ENCODE data around the gene KCNA10. TPM values are rescaled to one million over a fixed set of nuclear protein-coding genes. Genes with fewer than 3 reads are reported as not detected.

KCNA10 gene
- total and polyA plus RNA-seq, 2 donors (not counting 3 experiments of a cell fraction or from before 2014, with no cell fraction given): not detected

DNA sequence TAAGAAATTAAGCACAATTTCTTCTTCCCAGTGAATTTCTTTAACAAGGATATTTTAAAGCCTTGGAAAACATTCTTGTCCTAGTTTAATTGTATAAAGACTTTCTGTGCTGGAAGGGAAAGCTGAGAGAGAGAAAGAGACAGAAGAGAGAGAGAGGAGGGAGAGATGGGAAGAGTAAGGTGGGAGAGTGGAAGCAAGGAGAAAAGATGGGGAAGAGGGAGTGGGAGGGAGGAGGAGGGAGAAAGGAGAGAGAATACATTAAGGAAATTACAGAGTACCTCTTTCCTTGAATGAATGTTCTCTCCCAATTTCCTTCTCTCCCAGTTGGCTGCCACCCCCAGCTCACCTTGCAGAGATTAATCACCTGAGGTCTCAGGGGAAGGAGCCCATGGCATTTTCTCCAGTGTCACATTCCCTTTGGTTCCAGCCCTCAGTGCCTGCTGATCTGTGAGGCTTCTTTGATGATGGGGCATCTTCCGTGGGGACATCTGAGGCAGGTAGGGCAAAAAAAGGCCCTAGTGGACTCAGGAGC is 32.4 kb upstream of the KCNA10 start:
- dilution Hi-C loops (cut with MboI; ENCODE audit: extremely low pct_ligation_motif_present, low sequenced_read_pairs): no loop called here
- H3K4me2 ChIP-seq (ENCODE audit: insufficient read depth, low read length): no peak overlapping the region
- no peak overlapping the region for H3K9ac ChIP-seq (replicated peaks; ENCODE audit: extremely low read depth, insufficient read depth, low read length)
- no peak overlapping the region for H2AFZ ChIP-seq (ENCODE audit: low read depth, low read length)
- H3K36me3 ChIP-seq (ENCODE audit: control insufficient read depth in 2 of 2, extremely low read depth in 1 of 2, insufficient read depth in 2 of 2, low read length in 2 of 2): no peaks in the 10 kb centered on the region
- H3K4me3 ChIP-seq (replicated peaks in 1 of 3; ENCODE audit: insufficient read depth in 1 of 3, low read depth in 1 of 3, low read length in 3 of 3): no peak overlapping the region
- H3K79me2 ChIP-seq (ENCODE audit: control insufficient read depth, insufficient read depth, low read length): no peaks in the 10 kb centered on the region
- H4K20me1 ChIP-seq (replicated peaks; ENCODE audit: control insufficient read depth, extremely low read depth, insufficient read depth, low read length): no peaks in the 10 kb centered on the region
- no peaks in the 10 kb centered on the region for H3K9me1 ChIP-seq (replicated peaks; ENCODE audit: control insufficient read depth, extremely low read depth, insufficient read depth, low read length)
- ChIA-PET POLR2A (no interaction called here), CTCF (no interaction called here)
- TF ChIP-seq MYC (IDR thresholded peaks at IDR 0.05; ENCODE audit: low read depth, low read length) (no peak), POLR2A (IDR thresholded peaks at IDR 0.05; ENCODE audit: low read depth, low read length) (no peak), FOS (IDR thresholded peaks at IDR 0.05; ENCODE audit: borderline replicate concordance, insufficient read depth, low read length) (no peak), GATA2 (IDR thresholded peaks at IDR 0.05; ENCODE audit: insufficient read depth, insufficient read length, low read depth, low read length) (no peak), EZH2 (IDR thresholded peaks at IDR 0.05; ENCODE audit: borderline replicate concordance, low read depth, low read length, severe bottlenecking) (no peak), POLR2AphosphoS5 (IDR thresholded peaks at IDR 0.05; ENCODE audit: insufficient read depth, low read depth, low read length) (no peak), JUN (IDR thresholded peaks at IDR 0.05; ENCODE audit: borderline replicate concordance, insufficient read depth, insufficient read length, low read depth) (no peak)
- TF ChIP-seq, protein P1, sequence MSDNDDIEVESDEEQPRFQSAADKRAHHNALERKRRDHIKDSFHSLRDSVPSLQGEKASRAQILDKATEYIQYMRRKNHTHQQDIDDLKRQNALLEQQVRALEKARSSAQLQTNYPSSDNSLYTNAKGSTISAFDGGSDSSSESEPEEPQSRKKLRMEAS (IDR thresholded peaks at IDR 0.05; ENCODE audit: insufficient read depth, insufficient read length): no peak
- TF ChIP-seq, protein P2, sequence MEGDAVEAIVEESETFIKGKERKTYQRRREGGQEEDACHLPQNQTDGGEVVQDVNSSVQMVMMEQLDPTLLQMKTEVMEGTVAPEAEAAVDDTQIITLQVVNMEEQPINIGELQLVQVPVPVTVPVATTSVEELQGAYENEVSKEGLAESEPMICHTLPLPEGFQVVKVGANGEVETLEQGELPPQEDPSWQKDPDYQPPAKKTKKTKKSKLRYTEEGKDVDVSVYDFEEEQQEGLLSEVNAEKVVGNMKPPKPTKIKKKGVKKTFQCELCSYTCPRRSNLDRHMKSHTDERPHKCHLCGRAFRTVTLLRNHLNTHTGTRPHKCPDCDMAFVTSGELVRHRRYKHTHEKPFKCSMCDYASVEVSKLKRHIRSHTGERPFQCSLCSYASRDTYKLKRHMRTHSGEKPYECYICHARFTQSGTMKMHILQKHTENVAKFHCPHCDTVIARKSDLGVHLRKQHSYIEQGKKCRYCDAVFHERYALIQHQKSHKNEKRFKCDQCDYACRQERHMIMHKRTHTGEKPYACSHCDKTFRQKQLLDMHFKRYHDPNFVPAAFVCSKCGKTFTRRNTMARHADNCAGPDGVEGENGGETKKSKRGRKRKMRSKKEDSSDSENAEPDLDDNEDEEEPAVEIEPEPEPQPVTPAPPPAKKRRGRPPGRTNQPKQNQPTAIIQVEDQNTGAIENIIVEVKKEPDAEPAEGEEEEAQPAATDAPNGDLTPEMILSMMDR (IDR thresholded peaks at IDR 0.05; ENCODE audit: extremely low read depth in 1 of 2, insufficient read depth in 1 of 2, low read depth in 1 of 2, low read length in 2 of 2): no peak
- no peak overlapping the region for H3K27ac ChIP-seq (ENCODE audit: insufficient read depth, low read depth, low read length)
- FAIRE-seq (no peak), DNase-seq (ENCODE audit: low read depth, low spot score) (no peak)
- BruUV-seq (replicated peaks): no TSS peak
- H3K27me3 ChIP-seq (ENCODE audit: control insufficient read depth in 2 of 2, insufficient read depth in 2 of 2, low read length in 2 of 2): peaks cover 15 to 21% of the 10 kb centered on the region in 2 experiments
- H3K9me3 ChIP-seq (replicated peaks; ENCODE audit: control insufficient read depth, insufficient read depth, low read length): no peaks in the 10 kb centered on the region
- intact Hi-C loops (cut with micrococcal nuclease): loop anchor here (10.0 kb wide), 1 partner anchor 233 kb away; no protein-coding TSS in a partner anchor
- no peaks in the 10 kb centered on the region for H3K4me1 ChIP-seq (ENCODE audit: control insufficient read depth, extremely low read depth, insufficient read depth, low read length)
